GM12878 (cell line): ENCODE results near the gene PPP2R3A. TPM values are rescaled to one million over a fixed set of nuclear protein-coding genes. Genes with fewer than 3 reads are reported as not detected.

Source experiments
- ATAC-seq: fragments of 200-7000 bp; cut with Tn5 transposase; 3 replicates; pipeline ENCODE4 v1.9.1; 2020; ENCODE audit warnings: mild to moderate bottlenecking, moderate library complexity
- BruUV-seq: library from RNA; stranded (reverse); fragments of 400-500 nt; replicated peaks from 2 replicates; lab custom pipeline; 2021; lab: Mats Ljungman, UMichigan
- CTCF ChIA-PET: fragments of 300-600 bp; sonication (Branson Sonifier 250); formaldehyde crosslinking; extraction: SDS; loops from one replicate; lab custom pipeline; 2021; ENCODE audit warnings: inconsistent platforms; lab: Yijun Ruan, JAX
- POLR2A ChIA-PET: fragments of 350-600 bp; formaldehyde crosslinking; extraction: SDS; loops from one replicate; lab custom pipeline; 2021; ENCODE audit warnings: inconsistent platforms; lab: Charles Lee
- RAD21 ChIA-PET: fragments of 300-600 bp; sonication (Branson Sonifier 250); formaldehyde crosslinking; loops from one replicate; lab custom pipeline; 2023; ENCODE audit warnings: antibody characterized with exemption; ENCODE audit not compliant: unreplicated experiment; lab: Charles Lee
- SMC1A ChIA-PET: fragments of 300-600 bp; sonication (Branson Sonifier 250); formaldehyde crosslinking; loops from one replicate; lab custom pipeline; 2023; ENCODE audit not compliant: unreplicated experiment, uncharacterized antibody; lab: Charles Lee
- DNase-seq: peaks from one replicate; pipeline ENCODE4 v3.0.0-alpha.2; 2011; ENCODE audit warnings: low read depth, low spot score
- FAIRE-seq: peaks from 3 replicates; lab custom pipeline; 2011; peaks lifted over from hg19 to GRCh38; lab: Jason Lieb, UNC
- H2AFZ ChIP-seq: 2 replicates; pipeline ENCODE4 v1.6.0; 2011; ENCODE audit warnings: low read depth, low read length, control low read depth; ENCODE audit not compliant: control insufficient read depth
- H3K27ac ChIP-seq: 2 replicates; pipeline ENCODE4 v1.5.1; 2011; ENCODE audit warnings: control low read depth; ENCODE audit not compliant: control insufficient read depth, insufficient read depth
- H3K27me3 ChIP-seq, 2 experiments: replicated peaks in 1 of 2; 2 replicates each; pipeline versions ENCODE4 v1.6.0 to v1.6.1; 2011; ENCODE audit warnings: low read length in 1 of 2; ENCODE audit not compliant: control insufficient read depth in 2 of 2, insufficient read depth in 2 of 2
- H3K36me3 ChIP-seq, 2 experiments: 2 replicates each; pipeline ENCODE4 v1.5.1; 2011; ENCODE audit warnings: low read length in 1 of 2; ENCODE audit not compliant: control insufficient read depth in 2 of 2, insufficient read depth in 2 of 2
- H3K4me1 ChIP-seq: 2 replicates; pipeline ENCODE4 v1.6.1; 2011; ENCODE audit warnings: mild to moderate bottlenecking, low read length, moderate library complexity, mixed read lengths; ENCODE audit not compliant: control insufficient read depth, insufficient read depth
- H3K4me2 ChIP-seq: 2 replicates; pipeline ENCODE4 v1.6.0; 2011; ENCODE audit warnings: control low read depth; ENCODE audit not compliant: control insufficient read depth, insufficient read depth
- H3K4me3 ChIP-seq: fragments of 200-600 bp; sonication (generic); 2 replicates; pipeline ENCODE4 v1.5.1; 2016
- H3K79me2 ChIP-seq: 2 replicates; pipeline ENCODE4 v1.6.0; 2011; ENCODE audit warnings: low read length; ENCODE audit not compliant: control insufficient read depth, insufficient read depth
- H3K9ac ChIP-seq: 2 replicates; pipeline ENCODE4 v1.8.0; 2011; ENCODE audit warnings: low read length, control low read depth, mixed read lengths; ENCODE audit not compliant: control insufficient read depth, insufficient read depth
- H3K9me3 ChIP-seq: replicated peaks from 3 replicates; pipeline ENCODE4 v1.5.1; 2011; ENCODE audit warnings: mild to moderate bottlenecking, low read length; ENCODE audit not compliant: control insufficient read depth, insufficient read depth
- H4K20me1 ChIP-seq: 2 replicates; pipeline ENCODE4 v1.6.0; 2011; ENCODE audit not compliant: control insufficient read depth, insufficient read depth
- CHD1 ChIP-seq: IDR thresholded peaks from 2 replicates; pipeline ENCODE4 v1.6.1; 2012; ENCODE audit warnings: low read depth, low read length, improper control_type of control experiment
- CHD2 ChIP-seq: IDR thresholded peaks from 2 replicates; pipeline ENCODE4 v1.6.1; 2011; ENCODE audit warnings: low read depth, low read length, improper control_type of control experiment, borderline replicate concordance
- CREB1 ChIP-seq: IDR thresholded peaks from 2 replicates; pipeline ENCODE4 v1.6.1; 2012; ENCODE audit warnings: low read depth, mild to moderate bottlenecking, inconsistent platforms
- CUX1 ChIP-seq: IDR thresholded peaks from 2 replicates; pipeline ENCODE4 v1.6.1; 2012; ENCODE audit warnings: improper control_type of control experiment, low read depth, low read length; ENCODE audit not compliant: insufficient replicate concordance
- HDAC2 ChIP-seq: fragments of 200-600 bp; sonication (generic); IDR thresholded peaks from 2 replicates; pipeline ENCODE4 v1.6.1; 2017
- LARP7 ChIP-seq: fragments of 450-650 bp; IDR thresholded peaks from 2 replicates; pipeline ENCODE4 v1.6.1; 2017; ENCODE audit warnings: mild to moderate bottlenecking
- MYC ChIP-seq: IDR thresholded peaks from 2 replicates; pipeline ENCODE4 v1.6.1; 2011; ENCODE audit warnings: mild to moderate bottlenecking, low read length, moderate library complexity, inconsistent platforms; ENCODE audit not compliant: insufficient read depth, insufficient replicate concordance, insufficient read length, severe bottlenecking
- NBN ChIP-seq: fragments of 450-650 bp; IDR thresholded peaks from 2 replicates; pipeline ENCODE4 v1.6.1; 2016
- RB1 ChIP-seq: fragments of 450-650 bp; formaldehyde crosslinking; IDR thresholded peaks from 2 replicates; pipeline ENCODE4 v1.6.1; 2017; ENCODE audit warnings: mild to moderate bottlenecking, borderline replicate concordance
- RCOR1 ChIP-seq: conservative IDR thresholded peaks from 2 replicates; pipeline ENCODE4 v1.6.1; 2012; ENCODE audit warnings: low read depth, low read length, improper control_type of control experiment
- SKIL ChIP-seq: fragments of 450-650 bp; IDR thresholded peaks from 2 replicates; pipeline ENCODE4 v1.6.1; 2017; ENCODE audit warnings: mild to moderate bottlenecking, low read depth, inconsistent platforms; ENCODE audit not compliant: poor library complexity, severe bottlenecking
- SUPT20H ChIP-seq: IDR thresholded peaks from 2 replicates; pipeline ENCODE4 v1.6.1; 2011; ENCODE audit warnings: low read depth, mild to moderate bottlenecking, low read length, moderate library complexity, borderline replicate concordance; ENCODE audit not compliant: control insufficient read depth
- SUZ12 ChIP-seq: fragments of 200-600 bp; sonication (generic); IDR thresholded peaks from one replicate; pipeline ENCODE4 v1.6.1; 2018; ENCODE audit warnings: antibody characterized with exemption, mild to moderate bottlenecking; ENCODE audit not compliant: unreplicated experiment
- ZNF24 ChIP-seq: fragments of 450-650 bp; IDR thresholded peaks from 2 replicates; pipeline ENCODE4 v1.6.1; 2017; ENCODE audit warnings: antibody characterized with exemption, mild to moderate bottlenecking
- ZNF384 ChIP-seq: IDR thresholded peaks from 2 replicates; pipeline ENCODE4 v1.6.1; 2012; ENCODE audit warnings: low read depth, mild to moderate bottlenecking, low read length, improper control_type of control experiment, borderline replicate concordance
- WGBS: methylation state at CpG from one replicate; pipeline ENCODE4 v1.1.6; 2016; ENCODE audit warnings: low lambda C conversion rate; ENCODE audit not compliant: insufficient replicate concordance, insufficient coverage; ENCODE audit errors: missing lambda C conversion rate; 5-methylcytosine and 5-hydroxymethylcytosine counted together
- in situ Hi-C: fragments of 300-500 bp; cut with MboI; formaldehyde crosslinking; loops from 9 replicates; pipeline ENCODE4 v1.14.3; 2018; ENCODE audit warnings: mixed read lengths
- intact Hi-C: fragments of 100-400 bp; cut with micrococcal nuclease; formaldehyde crosslinking; loops from one replicate; pipeline ENCODE4 v1.14.2; 2022; ENCODE audit not compliant: unreplicated experiment
- polyA plus RNA-seq, 11 experiments: library from polyadenylated mRNA; depleted of rRNA in 4 of 11; unstranded in 6 of 11; stranded (reverse) in 5 of 11; fragments of >200 nt; fragmentation: Nextera tagmentation in 4 of 11; fragmentation: Illumina TruSeq in 1 of 11; extraction: Ambion mirVana in 4 of 11; extraction: Trizol in 1 of 11; gene quantifications; 1 replicate in 1 of 11; 2 replicates in 10 of 11; pipeline versions ENCODE4 v1.2.1 to v1.2.3, GENCODE V29; 2011 to 2016; ENCODE audit warnings: inconsistent platforms in 2 of 11, missing spikeins in 2 of 11, low read depth in 1 of 11
- total RNA-seq, 4 experiments: library from RNA; depleted of rRNA in 3 of 4; stranded (reverse); fragments of >200 nt in 3 of 4; fragmentation: Illumina TruSeq in 1 of 4; extraction: Trizol in 1 of 4; gene quantifications; 2 replicates each; pipeline versions ENCODE4 v1.2.1 to v1.2.3, GENCODE V29; 2013 to 2021

The PPP2R3A gene
- total and polyA plus RNA-seq, 10 of the 15 experiments (the other 5 are each of a cell fraction or from before 2014, with no cell fraction given): under 0.01 to 0.16 (median 0.06) TPM; not detected in 5

- 86% methylated on average over 1 of the region's 1 CpG for WGBS
- ATAC-seq: no peak
- in situ Hi-C loops (no loop called here), intact Hi-C loops (no loop called here)
- H3K4me2 ChIP-seq: no peak overlapping the region
- no peak overlapping the region for H3K4me3 ChIP-seq
- CTCF ChIA-PET: no interaction called here
- no peaks in the 10 kb centered on the region for H3K36me3 ChIP-seq
- SMC1A ChIA-PET: no interaction called here
- POLR2A ChIA-PET: no interaction called here
- no peaks in the 10 kb centered on the region; the same call in 1 of the 2 replicates for H3K4me1 ChIP-seq
- TF ChIP-seq NBN: no peak
- TF ChIP-seq ZNF384: no peak
- TF ChIP-seq SKIL: no peak
- no peak for TF ChIP-seq MYC
- TF ChIP-seq LARP7: no peak
- TF ChIP-seq RB1: no peak
- TF ChIP-seq HDAC2: no peak
- no peak for TF ChIP-seq ZNF24
- TF ChIP-seq SUPT20H: no peak
- TF ChIP-seq RCOR1: no peak
- no peak for TF ChIP-seq SUZ12
- TF ChIP-seq CREB1: no peak
- no peak for TF ChIP-seq CHD2
- no peak for TF ChIP-seq CUX1
- TF ChIP-seq CHD1: no peak
- TF ChIP-seq, all 136 proteins: peak for 0
- H3K27ac ChIP-seq: no peak overlapping the region
- no peak overlapping the region for H2AFZ ChIP-seq
- FAIRE-seq (no peak), DNase-seq (no peak)
- no peaks in the 10 kb centered on the region for H3K79me2 ChIP-seq
- BruUV-seq: no TSS peak
- RAD21 ChIA-PET: no interaction called here
- no peaks in the 10 kb centered on the region; the same call in 2 of the 3 replicates for H3K9me3 ChIP-seq
- peaks cover 0 to 5% of the 10 kb centered on the region in 2 experiments; a peak in 2 of 4 replicates for H3K27me3 ChIP-seq
- H4K20me1 ChIP-seq: no peaks in the 10 kb centered on the region
- no peak overlapping the region for H3K9ac ChIP-seq
Measured at GRCh38 chr3:135964160-135964955, 1.2 kb upstream of the PPP2R3A start.
